ENCODE data around the gene RUFY3. TPM values are rescaled to one million over a fixed set of nuclear protein-coding genes. Genes with fewer than 3 reads are reported as not detected.

RUFY3 gene
- total and polyA plus RNA-seq, 12 donors: 41.8 to 141 (median 85.4) TPM

GRCh38 chr4:70715097-70715496, 6.7 kb upstream of the RUFY3 start:
- Histone ChIP-seq H3K36me3 (replicated peaks in 1 of 2) (no peaks in the 10 kb centered on the region), H3K27me3 (no peaks in the 10 kb centered on the region), H3K9me3 (replicated peaks in 1 of 3) (no peaks in the 10 kb centered on the region), H3K4me3 (no peak overlapping the region), H3K27ac (peak overlapping the region in 2 of 5 donors; percentile 35 to 59), H3K4me1 (replicated peaks in 1 of 2) (peaks cover 27 to 46% of the 10 kb centered on the region in 2 donors)
- TF ChIP-seq POLR2A (IDR thresholded peaks at IDR 0.05) (no peak), CTCF (IDR thresholded peaks at IDR 0.05) (no peak)
- WGBS, 4 donors: 54 to 72% (median 56%) methylated on average over 2 to 6 of the region's 6 CpGs
- intact Hi-C loops (cut with DNase I): loop anchor here in 1 of 2 donors (10.0 kb wide), 1 partner anchor 50 kb away; no protein-coding TSS in a partner anchor
- peak in 2 of 7 donors; percentile 25 to 42 for DNase-seq

GRCh38 chr4:70718811-70719604, 2.8 kb upstream of the RUFY3 start:
- no peak overlapping the region for H3K4me3 ChIP-seq
- intact Hi-C loops (cut with DNase I): loop anchor here in 1 of 2 donors (10.0 kb wide), 1 partner anchor 46 kb away; no protein-coding TSS in a partner anchor
- H3K9me3 ChIP-seq (replicated peaks in 1 of 3): no peaks in the 10 kb centered on the region
- peaks cover 25 to 32% of the 10 kb centered on the region in 2 donors for H3K4me1 ChIP-seq (replicated peaks in 1 of 2)
- TF ChIP-seq CTCF (IDR thresholded peaks at IDR 0.05) (no peak), POLR2A (IDR thresholded peaks at IDR 0.05) (no peak)
- no peaks in the 10 kb centered on the region for H3K36me3 ChIP-seq (replicated peaks in 1 of 2)
- WGBS, 4 donors: 78 to 82% (median 78%) methylated on average over 11 to 13 of the region's 13 CpGs
- no peaks in the 10 kb centered on the region for H3K27me3 ChIP-seq
- DNase-seq: no peak
- H3K27ac ChIP-seq: peak overlapping the region in 2 of 5 donors; percentile 31 to 43

GRCh38 chr4:70722199-70722791, 531 bp downstream of the RUFY3 start:
- WGBS, 4 donors: 28 to 46% (median 37%) methylated on average over 7 of the region's 7 CpGs
- H3K4me3 ChIP-seq: peak overlapping the region in 2 of 4 donors; percentile 4 to 61
- intact Hi-C loops (cut with DNase I): no loop called here
- no peaks in the 10 kb centered on the region for H3K27me3 ChIP-seq
- H3K9me3 ChIP-seq (replicated peaks in 1 of 3): no peaks in the 10 kb centered on the region
- no peak for TF ChIP-seq POLR2A (IDR thresholded peaks at IDR 0.05)
- peaks cover 34 to 48% of the 10 kb centered on the region in 2 donors for H3K4me1 ChIP-seq (replicated peaks in 1 of 2)
- peak overlapping the region; percentile 57 to 89 (median 67) for H3K27ac ChIP-seq
- peak in 4 of 7 donors; percentile 53 to 83 (median 60) for DNase-seq
- H3K36me3 ChIP-seq (replicated peaks in 1 of 2): no peaks in the 10 kb centered on the region

GRCh38 chr4:70724463-70724862, 2.7 kb downstream of the RUFY3 start:
- H3K36me3 ChIP-seq (replicated peaks in 1 of 2): no peaks in the 10 kb centered on the region
- no peak for DNase-seq
- intact Hi-C loops (cut with DNase I): no loop called here
- TF ChIP-seq CTCF (IDR thresholded peaks at IDR 0.05) (no peak), POLR2A (IDR thresholded peaks at IDR 0.05) (no peak)
- H3K9me3 ChIP-seq (replicated peaks in 1 of 3): no peaks in the 10 kb centered on the region
- H3K4me1 ChIP-seq (replicated peaks in 1 of 2): peaks cover 34 to 53% of the 10 kb centered on the region in 2 donors
- no peaks in the 10 kb centered on the region for H3K27me3 ChIP-seq
- peak overlapping the region in 2 of 5 donors; percentile 65 to 89 for H3K27ac ChIP-seq
- 79 to 97% (median 96%) methylated on average over 3 of the region's 3 CpGs for WGBS, 4 donors
- H3K4me3 ChIP-seq: peak overlapping the region in 1 of 4 donors; percentile 61

All from adrenal gland (tissue), 12 donors.